DOHH2 (cell line): ENCODE results near the gene SOCS6.

ENCODE experiments used
- H3F3A ChIP-seq: fragments of 200-600 bp; sonication (generic), shearing (Covaris generic); 2 replicates; pipeline ENCODE4 v1.6.0; 2016; ENCODE audit warnings: antibody characterized with exemption, mild to moderate bottlenecking; ENCODE audit not compliant: control insufficient read depth, insufficient read depth
- H3K27ac ChIP-seq: fragments of 200-600 bp; sonication (generic); 2 replicates; pipeline ENCODE4 v1.5.1; 2014; ENCODE audit warnings: low read depth, mild to moderate bottlenecking, low read length, moderate library complexity
- H3K27me3 ChIP-seq: fragments of 200-600 bp; sonication (generic); 2 replicates; pipeline ENCODE4 v1.6.1; 2014; ENCODE audit warnings: mild to moderate bottlenecking, low read length, mixed read lengths; ENCODE audit not compliant: control insufficient read depth
- H3K36me3 ChIP-seq: fragments of 200-600 bp; sonication (generic); 2 replicates; pipeline ENCODE4 v1.6.1; 2014; ENCODE audit warnings: mild to moderate bottlenecking, low read length, moderate library complexity, mixed read lengths; ENCODE audit not compliant: control insufficient read depth
- H3K4me1 ChIP-seq: fragments of 200-600 bp; sonication (generic); 2 replicates; pipeline ENCODE4 v1.6.1; 2014; ENCODE audit warnings: mild to moderate bottlenecking, low read length, mixed read lengths; ENCODE audit not compliant: control insufficient read depth
- H3K4me2 ChIP-seq: fragments of 200-600 bp; sonication (generic); 2 replicates; pipeline ENCODE4 v1.6.0; 2014; ENCODE audit warnings: mild to moderate bottlenecking, low read length, moderate library complexity
- H3K4me3 ChIP-seq: fragments of 200-600 bp; sonication (generic); 2 replicates; pipeline ENCODE4 v1.5.1; 2014; ENCODE audit warnings: mild to moderate bottlenecking, low read length, mixed read lengths
- H3K79me2 ChIP-seq: fragments of 200-600 bp; sonication (generic); 2 replicates; pipeline ENCODE4 v1.6.1; 2014; ENCODE audit warnings: mild to moderate bottlenecking, low read length, mixed read lengths; ENCODE audit not compliant: control insufficient read depth
- H3K9me2 ChIP-seq: fragments of 200-600 bp; sonication (generic); replicated peaks from 2 replicates; pipeline ENCODE4 v1.6.1; 2014; ENCODE audit warnings: mild to moderate bottlenecking, low read length, mixed read lengths; ENCODE audit not compliant: control insufficient read depth
- H3K9me3 ChIP-seq: fragments of 200-600 bp; sonication (generic); 2 replicates; pipeline ENCODE4 v1.6.1; 2014; ENCODE audit warnings: antibody characterized with exemption, low read length, mixed read lengths; ENCODE audit not compliant: control insufficient read depth, insufficient read depth
- H4K20me1 ChIP-seq: fragments of 200-600 bp; sonication (generic); 2 replicates; pipeline ENCODE4 v1.6.0; 2014; ENCODE audit warnings: low read depth, mild to moderate bottlenecking, antibody characterized with exemption, low read length, moderate library complexity; ENCODE audit not compliant: control insufficient read depth, insufficient read depth
- CTCF ChIP-seq: fragments of 200-600 bp; sonication (generic); IDR thresholded peaks from one replicate; pipeline ENCODE4 v1.5.1; 2014; ENCODE audit warnings: antibody characterized with exemption, mild to moderate bottlenecking, low read depth, low read length; ENCODE audit not compliant: poor library complexity, severe bottlenecking
- EZH2phosphoT487 ChIP-seq: fragments of 200-600 bp; sonication (generic); IDR thresholded peaks from 2 replicates; pipeline ENCODE4 v1.6.1; 2017; ENCODE audit warnings: borderline replicate concordance, mild to moderate bottlenecking, antibody characterized with exemption, low read length, moderate library complexity, mixed read lengths

SOCS6 gene

GRCh38 chr18:70296781-70297180 lies 7.9 kb downstream of the SOCS6 start:
- Histone ChIP-seq H3K4me3 (no peak overlapping the region), H3K36me3 (no peaks in the 10 kb centered on the region), H3K4me2 (no peak overlapping the region), H3K4me1 (no peaks in the 10 kb centered on the region), H4K20me1 (0 out of 2 replicates have a peak, but pooled peaks cover 3% of the 10 kb centered on the region), H3K27me3 (no peaks in the 10 kb centered on the region), H3K9me2 (no peaks in the 10 kb centered on the region), H3F3A (no peaks in the 10 kb centered on the region), H3K27ac (no peak overlapping the region), H3K9me3 (no peaks in the 10 kb centered on the region), H3K79me2 (peaks cover 79% of the 10 kb centered on the region)
- no peak for TF ChIP-seq CTCF
- TF ChIP-seq EZH2phosphoT487 = no peak

GRCh38 chr18:70299393-70299792 lies 10.5 kb downstream of the SOCS6 start:
- no peak for TF ChIP-seq EZH2phosphoT487
- no peak for TF ChIP-seq CTCF
- H3F3A ChIP-seq = no peaks in the 10 kb centered on the region
- no peaks in the 10 kb centered on the region for H3K36me3 ChIP-seq
- no peaks in the 10 kb centered on the region for H3K4me1 ChIP-seq
- no peaks in the 10 kb centered on the region for H3K9me2 ChIP-seq
- no peaks in the 10 kb centered on the region for H3K27me3 ChIP-seq
- H4K20me1 ChIP-seq = 0 out of 2 replicates have a peak, but pooled peaks cover 3% of the 10 kb centered on the region
- H3K27ac ChIP-seq = no peak overlapping the region
- H3K4me3 ChIP-seq = no peak overlapping the region
- no peaks in the 10 kb centered on the region for H3K9me3 ChIP-seq
- peaks cover 76% of the 10 kb centered on the region for H3K79me2 ChIP-seq
- no peak overlapping the region for H3K4me2 ChIP-seq

GRCh38 chr18:70301667-70302066 lies 12.8 kb downstream of the SOCS6 start:
- H3K36me3 ChIP-seq = no peaks in the 10 kb centered on the region
- peaks cover 63% of the 10 kb centered on the region for H3K79me2 ChIP-seq
- no peak overlapping the region for H3K27ac ChIP-seq
- no peaks in the 10 kb centered on the region for H3K9me3 ChIP-seq
- H3K9me2 ChIP-seq = no peaks in the 10 kb centered on the region
- no peaks in the 10 kb centered on the region for H3K4me1 ChIP-seq
- H4K20me1 ChIP-seq = no peaks in the 10 kb centered on the region
- TF ChIP-seq EZH2phosphoT487 (no peak), CTCF (no peak)
- no peaks in the 10 kb centered on the region for H3F3A ChIP-seq
- no peak overlapping the region for H3K4me2 ChIP-seq
- H3K27me3 ChIP-seq = no peaks in the 10 kb centered on the region
- no peak overlapping the region for H3K4me3 ChIP-seq
